ENCODE results near the gene NR3C2. TPM values are rescaled to one million over a fixed set of nuclear protein-coding genes. Genes with fewer than 3 reads are reported as not detected.

The NR3C2 gene
- total and polyA plus RNA-seq, 10 of the 15 experiments (the other 5 are each of a cell fraction or from before 2014, with no cell fraction given), result 0.05 to 0.11 (median 0.08) TPM; not detected in 4

GRCh38 chr4:148200960-148201359 lies 241.3 kb downstream of the NR3C2 start:
- Histone ChIP-seq H3K27ac (ENCODE audit: control insufficient read depth, insufficient read depth) (no peak overlapping the region), H2AFZ (ENCODE audit: control insufficient read depth, low read depth, low read length) (no peak overlapping the region), H3K36me3 (ENCODE audit: control insufficient read depth in 2 of 2, insufficient read depth in 2 of 2, low read length in 1 of 2) (no peaks in the 10 kb centered on the region), H3K27me3 (replicated peaks in 1 of 2; ENCODE audit: control insufficient read depth in 2 of 2, insufficient read depth in 2 of 2, low read length in 1 of 2) (no peaks in the 10 kb centered on the region; a peak in 1 of 4 replicates), H3K4me3 (no peak overlapping the region), H3K9me3 (replicated peaks; ENCODE audit: control insufficient read depth, insufficient read depth, low read length) (no peaks in the 10 kb centered on the region), H4K20me1 (ENCODE audit: control insufficient read depth, insufficient read depth) (no peaks in the 10 kb centered on the region), H3K4me1 (ENCODE audit: control insufficient read depth, insufficient read depth, low read length) (no peaks in the 10 kb centered on the region), H3K79me2 (ENCODE audit: control insufficient read depth, insufficient read depth, low read length) (no peaks in the 10 kb centered on the region), H3K9ac (ENCODE audit: control insufficient read depth, insufficient read depth, low read length) (no peak overlapping the region), H3K4me2 (ENCODE audit: control insufficient read depth, insufficient read depth) (no peak overlapping the region)
- no TSS peak for BruUV-seq (replicated peaks)
- RAD21 ChIA-PET (ENCODE audit: unreplicated experiment), result no interaction called here
- ATAC-seq, result no peak
- WGBS (ENCODE audit: insufficient coverage, insufficient replicate concordance, low lambda C conversion rate, missing lambda C conversion rate), result 41% methylated on average over 3 of the region's 3 CpGs
- CTCF ChIA-PET, result interaction anchor here (1.5 kb wide), 1 partner anchor 13 kb away, joined by 6 read pairs; no protein-coding TSS in a partner anchor
- intact Hi-C loops (cut with micrococcal nuclease; ENCODE audit: unreplicated experiment), result no loop called here
- POLR2A ChIA-PET, result no interaction called here
- in situ Hi-C loops (cut with MboI), result no loop called here
- no peak for DNase-seq (ENCODE audit: low read depth, low spot score)
- no peak for FAIRE-seq
- SMC1A ChIA-PET (ENCODE audit: uncharacterized antibody, unreplicated experiment), result no interaction called here
- TF ChIP-seq BCLAF1 (IDR thresholded peaks at IDR 0.05) (no peak), BHLHE40 (IDR thresholded peaks at IDR 0.05; ENCODE audit: borderline replicate concordance in 1 of 2, low read depth in 2 of 2, low read length in 1 of 2) (no peak), MEF2B (IDR thresholded peaks at IDR 0.05; ENCODE audit: partially characterized antibody, poor library complexity, severe bottlenecking) (no peak), E4F1 (IDR thresholded peaks at IDR 0.05; ENCODE audit: borderline replicate concordance, partially characterized antibody) (no peak), NFXL1 (IDR thresholded peaks at IDR 0.05; ENCODE audit: borderline replicate concordance) (no peak), CREM (IDR thresholded peaks at IDR 0.05; ENCODE audit: low read depth) (no peak), SREBF2 (IDR thresholded peaks at IDR 0.05; ENCODE audit: low read length) (no peak), GATAD2B (conservative IDR thresholded peaks at IDR 0.05; ENCODE audit: low read depth) (no peak), TCF3 (IDR thresholded peaks at IDR 0.05; ENCODE audit: borderline replicate concordance, insufficient read depth, low read depth, low read length) (no peak), SMARCA5 (IDR thresholded peaks at IDR 0.05) (no peak), SUZ12 (IDR thresholded peaks at IDR 0.05; ENCODE audit: unreplicated experiment) (no peak), ETV6 (conservative IDR thresholded peaks at IDR 0.05 in 1 of 2, IDR thresholded peaks at IDR 0.05 in 1 of 2; ENCODE audit: borderline replicate concordance in 1 of 2, low read depth in 1 of 2) (no peak), MEF2A (IDR thresholded peaks at IDR 0.05; ENCODE audit: insufficient read depth, low read depth, low read length) (no peak), SRF (IDR thresholded peaks at IDR 0.05; ENCODE audit: low read depth in 2 of 2, low read length in 2 of 2) (no peak), RB1 (IDR thresholded peaks at IDR 0.05; ENCODE audit: borderline replicate concordance) (no peak), CEBPB (IDR thresholded peaks at IDR 0.05; ENCODE audit: borderline replicate concordance in 1 of 2, low read depth in 2 of 2, low read length in 2 of 2) (no peak)
